WTC11 (cell line): ENCODE data around the gene KBTBD3. TPM values are rescaled to one million over a fixed set of nuclear protein-coding genes. Genes with fewer than 3 reads are reported as not detected.
"Not testable (repeated sequence)": the region's sequence is repeated elsewhere in the genome, so short reads cannot be mapped to it uniquely, and the experiment has no call there.

Experiments
- ATAC-seq: fragments of 200-7000 bp; cut with Tn5 transposase; 2 replicates; pipeline ENCODE4 v1.10.0; 2021; ENCODE audit warnings: mild to moderate bottlenecking, moderate library complexity
- CTCF ChIA-PET: fragments of 300-600 bp; sonication (Branson Sonifier 250); formaldehyde crosslinking; loops from one replicate; lab custom pipeline; 2021; ENCODE audit warnings: antibody characterized with exemption; lab: Charles Lee
- POLR2A ChIA-PET: fragments of 350-600 bp; sonication (Branson Sonifier 250); formaldehyde crosslinking; loops from one replicate; lab custom pipeline; 2021; ENCODE audit warnings: antibody characterized with exemption; lab: Charles Lee
- DNase-seq: peaks from one replicate; pipeline ENCODE4 v3.0.0; 2021; ENCODE audit warnings: low spot score
- H3K27ac Mint-ChIP-seq: 2 replicates; pipeline ENCODE4 v1.8.0; 2021; ENCODE audit warnings: mixed read lengths
- H3K27me3 Mint-ChIP-seq: 2 replicates; pipeline ENCODE4 v1.8.0; 2021; ENCODE audit warnings: low read depth, mild to moderate bottlenecking, moderate library complexity, mixed read lengths
- H3K36me3 Mint-ChIP-seq: 2 replicates; pipeline ENCODE4 v1.8.0; 2021; ENCODE audit warnings: mixed read lengths
- H3K4me1 Mint-ChIP-seq: 2 replicates; pipeline ENCODE4 v1.8.0; 2022; ENCODE audit warnings: mixed read lengths
- H3K4me3 Mint-ChIP-seq: 2 replicates; pipeline ENCODE4 v1.8.0; 2021; ENCODE audit warnings: mild to moderate bottlenecking, moderate library complexity, mixed read lengths
- H3K9me3 Mint-ChIP-seq: 2 replicates; pipeline ENCODE4 v1.8.0; 2021; ENCODE audit warnings: mixed read lengths
- ATF6 ChIP-seq: sonication (generic); formaldehyde crosslinking; IDR thresholded peaks from 2 replicates; pipeline ENCODE4 v1.8.1; 2023; ENCODE audit warnings: mild to moderate bottlenecking, missing genetic modification reagents
- CDX4 ChIP-seq: fragments of 250-450 bp; sonication (Bioruptor Pico); IDR thresholded peaks from 2 replicates; pipeline ENCODE4 v1.9.0; 2021; ENCODE audit warnings: moderate library complexity, mild to moderate bottlenecking, inconsistent platforms, borderline replicate concordance
- CREM ChIP-seq: sonication (generic); formaldehyde crosslinking; IDR thresholded peaks from 2 replicates; pipeline ENCODE4 v1.8.1; 2022; ENCODE audit warnings: mild to moderate bottlenecking, missing genetic modification reagents, moderate library complexity
- ETV6 ChIP-seq: sonication (generic); formaldehyde crosslinking; IDR thresholded peaks from 2 replicates; pipeline ENCODE4 v1.8.1; 2022; ENCODE audit warnings: mild to moderate bottlenecking, missing genetic modification reagents
- FOXJ3 ChIP-seq: sonication (generic); formaldehyde crosslinking; IDR thresholded peaks from 2 replicates; pipeline ENCODE4 v1.9.0; 2021; ENCODE audit warnings: missing genetic modification reagents, mild to moderate bottlenecking, borderline replicate concordance
- FOXP4 ChIP-seq: sonication (generic); formaldehyde crosslinking; IDR thresholded peaks from 2 replicates; pipeline ENCODE4 v1.8.0; 2022; ENCODE audit warnings: mild to moderate bottlenecking, missing genetic modification reagents
- GRHL2 ChIP-seq: fragments of 250-450 bp; sonication (Bioruptor Pico); IDR thresholded peaks from 2 replicates; pipeline ENCODE4 v1.8.0; 2022; ENCODE audit warnings: mild to moderate bottlenecking, moderate library complexity; ENCODE audit not compliant: insufficient replicate concordance, severe bottlenecking
- GTF2I ChIP-seq: fragments of 250-450 bp; sonication (Bioruptor Pico); conservative IDR thresholded peaks from 2 replicates; pipeline ENCODE4 v1.4.0; 2021; ENCODE audit warnings: mild to moderate bottlenecking
- HMGA2 ChIP-seq: fragments of 250-450 bp; sonication (Bioruptor Pico); IDR thresholded peaks from 2 replicates; pipeline ENCODE4 v1.4.0; 2021; ENCODE audit warnings: mild to moderate bottlenecking, moderate library complexity
- IRF2 ChIP-seq: sonication (generic); formaldehyde crosslinking; IDR thresholded peaks from 2 replicates; pipeline ENCODE4 v1.8.0; 2022; ENCODE audit warnings: low read depth, missing genetic modification reagents, borderline replicate concordance
- MYBL2 ChIP-seq: sonication (generic); formaldehyde crosslinking; IDR thresholded peaks from 2 replicates; pipeline ENCODE4 v1.8.1; 2023; ENCODE audit warnings: mild to moderate bottlenecking, moderate library complexity, missing genetic modification reagents
- NFE2L1 ChIP-seq: sonication (generic); formaldehyde crosslinking; IDR thresholded peaks from 2 replicates; pipeline ENCODE4 v1.8.1; 2023; ENCODE audit warnings: missing genetic modification reagents
- OVOL2 ChIP-seq: fragments of 250-450 bp; sonication (Bioruptor Pico); IDR thresholded peaks from 2 replicates; pipeline ENCODE4 v1.9.0; 2021; ENCODE audit warnings: mild to moderate bottlenecking, borderline replicate concordance
- TCF7 ChIP-seq: sonication (generic); formaldehyde crosslinking; IDR thresholded peaks from 2 replicates; pipeline ENCODE4 v1.8.0; 2022; ENCODE audit warnings: mild to moderate bottlenecking, low read depth, missing genetic modification reagents, moderate library complexity
- TEAD4 ChIP-seq: sonication (generic); formaldehyde crosslinking; IDR thresholded peaks from 2 replicates; pipeline ENCODE4 v1.8.0; 2022; ENCODE audit warnings: mild to moderate bottlenecking, missing genetic modification reagents
- ZBTB43 ChIP-seq: sonication (generic); formaldehyde crosslinking; IDR thresholded peaks from 2 replicates; pipeline ENCODE4 v1.8.1; 2023; ENCODE audit warnings: mild to moderate bottlenecking, missing genetic modification reagents
- ZNF263 ChIP-seq: sonication (generic); formaldehyde crosslinking; IDR thresholded peaks from 2 replicates; pipeline ENCODE4 v1.8.1; 2022; ENCODE audit warnings: low read depth, mild to moderate bottlenecking, moderate library complexity, missing genetic modification reagents
- ZNF425 ChIP-seq: fragments of 250-450 bp; sonication (Bioruptor Pico); conservative IDR thresholded peaks from 2 replicates; pipeline ENCODE4 v1.9.0; 2021; ENCODE audit warnings: mild to moderate bottlenecking
- ZNF512 ChIP-seq: sonication (generic); formaldehyde crosslinking; IDR thresholded peaks from 2 replicates; pipeline ENCODE4 v1.8.1; 2022; ENCODE audit warnings: missing genetic modification reagents, borderline replicate concordance
- ZSCAN18 ChIP-seq: fragments of 250-450 bp; sonication (Bioruptor Pico); IDR thresholded peaks from 2 replicates; pipeline ENCODE4 v2.1.2; 2022; ENCODE audit warnings: mild to moderate bottlenecking, moderate library complexity
- total RNA-seq: library from RNA; stranded (reverse); gene quantifications from 3 replicates; pipeline ENCODE4 v1.2.3, GENCODE V29; 2021

KBTBD3 gene
- total RNA-seq, 1 experiment from 2014 or later: 4.1 TPM

GRCh38 chr11:106061249-106061784 is 15.8 kb downstream of the KBTBD3 start (continued):
- TF ChIP-seq CDX4 (no peak), ZBTB43 (CRISPR knock-in tag) (no peak), ETV6 (no peak), NFE2L1 (CRISPR knock-in tag) (no peak)

GRCh38 chr11:106059617-106060016 is 17.5 kb downstream of the KBTBD3 start:
- ChIA-PET POLR2A (no interaction called here), CTCF (no interaction called here)
- no peak for ATAC-seq
- no peaks in the 10 kb centered on the region for H3K9me3 Mint-ChIP-seq
- H3K27me3 Mint-ChIP-seq: no peaks in the 10 kb centered on the region
- no peak overlapping the region for H3K27ac Mint-ChIP-seq
- peaks cover 13% of the 10 kb centered on the region for H3K4me1 Mint-ChIP-seq
- TF ChIP-seq ATF6 (CRISPR knock-in tag) (no peak), ZNF512 (CRISPR knock-in tag) (no peak), ZNF425 (CRISPR knock-in tag) (no peak), ZSCAN18 (CRISPR knock-in tag) (no peak), GRHL2 (CRISPR knock-in tag) (no peak), CREM (no peak), IRF2 (CRISPR knock-in tag) (no peak), MYBL2 (no peak), TCF7 (CRISPR knock-in tag) (no peak), FOXP4 (CRISPR knock-in tag) (no peak), HMGA2 (CRISPR knock-in tag) (no peak), OVOL2 (CRISPR knock-in tag) (no peak), ZNF263 (CRISPR knock-in tag) (no peak), TEAD4 (CRISPR knock-in tag) (no peak), GTF2I (CRISPR knock-in tag) (no peak), ZBTB43 (CRISPR knock-in tag) (no peak), FOXJ3 (CRISPR knock-in tag) (no peak)
- no peak overlapping the region for H3K4me3 Mint-ChIP-seq
- no peak for DNase-seq
- peaks cover 5% of the 10 kb centered on the region for H3K36me3 Mint-ChIP-seq

GRCh38 chr11:106058377-106058776 is 18.8 kb downstream of the KBTBD3 start:
- H3K4me3 Mint-ChIP-seq, H3K27ac Mint-ChIP-seq, H3K36me3 Mint-ChIP-seq, DNase-seq, H3K27me3 Mint-ChIP-seq, ATAC-seq, H3K9me3 Mint-ChIP-seq, CTCF ChIA-PET, POLR2A ChIA-PET: not testable (repeated sequence)
- peaks cover 13% of the 10 kb centered on the region for H3K4me1 Mint-ChIP-seq
